ENCODE measurements around the gene CYP3A4. TPM values are rescaled to one million over a fixed set of nuclear protein-coding genes. Genes with fewer than 3 reads are reported as not detected.

Gene CYP3A4
- total and polyA plus RNA-seq, 2 of the 13 experiments (the other 11 are each of a cell fraction or from before 2014, with no cell fraction given) = 0.11 to 0.24 TPM

DNA sequence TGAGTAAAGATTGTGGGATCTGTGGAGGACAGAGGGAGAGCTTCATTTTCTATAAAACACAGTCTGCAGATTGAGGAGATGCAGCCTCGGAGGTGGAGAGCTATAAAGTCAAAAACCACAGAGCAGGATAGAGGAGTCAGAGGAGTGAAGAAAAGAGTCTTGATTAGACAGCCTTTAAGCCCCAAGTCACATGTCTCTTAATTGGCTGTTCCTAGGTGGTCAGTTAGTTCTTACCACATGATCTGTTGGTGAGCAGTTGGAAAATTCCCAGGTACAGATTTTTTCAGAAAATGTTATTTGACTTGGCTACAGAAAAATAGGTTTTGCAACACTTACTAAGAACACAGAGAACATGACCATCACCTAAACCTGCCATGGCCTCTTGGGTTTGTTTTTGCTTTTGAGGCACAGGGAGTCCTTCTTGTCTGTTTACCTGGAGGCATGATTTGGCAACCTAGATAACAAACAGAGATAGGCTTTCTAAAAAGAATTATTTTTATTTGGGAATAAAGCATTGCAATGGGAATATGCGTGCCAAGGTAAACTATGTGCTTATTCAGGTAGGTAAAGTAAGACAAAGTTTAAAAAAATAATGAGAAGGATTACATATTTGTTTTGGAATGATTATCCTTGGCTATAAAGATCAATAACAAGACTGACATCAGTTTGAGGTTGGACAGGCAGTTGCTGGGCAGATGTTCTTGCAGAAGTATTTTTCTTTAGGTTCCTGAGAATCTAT lies 43.2 kb upstream of the CYP3A4 start (continued):
- TF ChIP-seq ATAD3A (CRISPR knock-in tag; IDR thresholded peaks at IDR 0.05) (no peak), SIX1 (CRISPR knock-in tag; IDR thresholded peaks at IDR 0.05; ENCODE audit: borderline replicate concordance) (peak; percentile 53; the same call in 1 of the 2 replicates), YY1 (IDR thresholded peaks at IDR 0.05; ENCODE audit: insufficient read depth, insufficient replicate concordance, low read depth, low read length) (no peak), HOXA9 (CRISPR knock-in tag; IDR thresholded peaks at IDR 0.05; ENCODE audit: borderline replicate concordance) (no peak), ZNF816 (CRISPR knock-in tag; IDR thresholded peaks at IDR 0.05; ENCODE audit: borderline replicate concordance) (no peak), ZNF543 (CRISPR knock-in tag; IDR thresholded peaks at IDR 0.05) (0 out of 2 replicates have a peak, but pooled peaks have one; percentile 57), SMAD3 (CRISPR knock-in tag; IDR thresholded peaks at IDR 0.05) (peak; percentile 92), ZNF331 (CRISPR knock-in tag; IDR thresholded peaks at IDR 0.05) (peak; percentile 84; the same call in 1 of the 2 replicates), POLR2AphosphoS5 (IDR thresholded peaks at IDR 0.05; ENCODE audit: low read depth, low read length) (peak; percentile 59), TBL1XR1 (IDR thresholded peaks at IDR 0.05; ENCODE audit: borderline replicate concordance, low read length, partially characterized antibody) (peak; percentile 79), ZNF20 (CRISPR knock-in tag; IDR thresholded peaks at IDR 0.05) (no peak), NCOA5 (CRISPR knock-in tag; IDR thresholded peaks at IDR 0.05) (no peak), U2AF1 (optimal IDR thresholded peaks at IDR 0.05; ENCODE audit: low read depth, low read length) (no peak), ZNF775 (CRISPR knock-in tag; IDR thresholded peaks at IDR 0.05; ENCODE audit: borderline replicate concordance) (peak; percentile 75; the same call in 1 of the 2 replicates), MAZ (IDR thresholded peaks at IDR 0.05; ENCODE audit: borderline replicate concordance, low read depth, low read length) (no peak), MAZ (CRISPR knock-in tag; IDR thresholded peaks at IDR 0.05; ENCODE audit: low read depth) (no peak), CHCHD3 (CRISPR knock-in tag; IDR thresholded peaks at IDR 0.05) (no peak), IRF2 (CRISPR knock-in tag; IDR thresholded peaks at IDR 0.05) (peak; percentile 47; the same call in 1 of the 2 replicates), GFI1 (CRISPR knock-in tag; IDR thresholded peaks at IDR 0.05; ENCODE audit: borderline replicate concordance) (peak; percentile 91), GATAD2A (CRISPR knock-in tag; IDR thresholded peaks at IDR 0.05) (peak; percentile 93), KDM6A (CRISPR knock-in tag; IDR thresholded peaks at IDR 0.05; ENCODE audit: low read depth) (peak; percentile 55), CREM (IDR thresholded peaks at IDR 0.05) (peak; percentile 85), CREM (CRISPR knock-in tag; IDR thresholded peaks at IDR 0.05) (no peak), SYNCRIP (IDR thresholded peaks at IDR 0.05; ENCODE audit: insufficient read depth, low read depth, low read length) (no peak)
- TF ChIP-seq, protein P1, sequence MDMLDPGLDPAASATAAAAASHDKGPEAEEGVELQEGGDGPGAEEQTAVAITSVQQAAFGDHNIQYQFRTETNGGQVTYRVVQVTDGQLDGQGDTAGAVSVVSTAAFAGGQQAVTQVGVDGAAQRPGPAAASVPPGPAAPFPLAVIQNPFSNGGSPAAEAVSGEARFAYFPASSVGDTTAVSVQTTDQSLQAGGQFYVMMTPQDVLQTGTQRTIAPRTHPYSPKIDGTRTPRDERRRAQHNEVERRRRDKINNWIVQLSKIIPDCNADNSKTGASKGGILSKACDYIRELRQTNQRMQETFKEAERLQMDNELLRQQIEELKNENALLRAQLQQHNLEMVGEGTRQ (IDR thresholded peaks at IDR 0.05; ENCODE audit: low read depth, low read length) = no peak
- TF ChIP-seq, protein P1 (CRISPR knock-in tag; IDR thresholded peaks at IDR 0.05; ENCODE audit: borderline replicate concordance) = peak; percentile 71; the same call in 1 of the 2 replicates
- TF ChIP-seq, protein P2, sequence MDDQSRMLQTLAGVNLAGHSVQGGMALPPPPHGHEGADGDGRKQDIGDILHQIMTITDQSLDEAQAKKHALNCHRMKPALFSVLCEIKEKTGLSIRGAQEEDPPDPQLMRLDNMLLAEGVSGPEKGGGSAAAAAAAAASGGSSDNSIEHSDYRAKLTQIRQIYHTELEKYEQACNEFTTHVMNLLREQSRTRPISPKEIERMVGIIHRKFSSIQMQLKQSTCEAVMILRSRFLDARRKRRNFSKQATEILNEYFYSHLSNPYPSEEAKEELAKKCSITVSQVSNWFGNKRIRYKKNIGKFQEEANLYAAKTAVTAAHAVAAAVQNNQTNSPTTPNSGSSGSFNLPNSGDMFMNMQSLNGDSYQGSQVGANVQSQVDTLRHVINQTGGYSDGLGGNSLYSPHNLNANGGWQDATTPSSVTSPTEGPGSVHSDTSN (CRISPR knock-in tag; IDR thresholded peaks at IDR 0.05; ENCODE audit: borderline replicate concordance) = no peak
- TF ChIP-seq, protein P3, sequence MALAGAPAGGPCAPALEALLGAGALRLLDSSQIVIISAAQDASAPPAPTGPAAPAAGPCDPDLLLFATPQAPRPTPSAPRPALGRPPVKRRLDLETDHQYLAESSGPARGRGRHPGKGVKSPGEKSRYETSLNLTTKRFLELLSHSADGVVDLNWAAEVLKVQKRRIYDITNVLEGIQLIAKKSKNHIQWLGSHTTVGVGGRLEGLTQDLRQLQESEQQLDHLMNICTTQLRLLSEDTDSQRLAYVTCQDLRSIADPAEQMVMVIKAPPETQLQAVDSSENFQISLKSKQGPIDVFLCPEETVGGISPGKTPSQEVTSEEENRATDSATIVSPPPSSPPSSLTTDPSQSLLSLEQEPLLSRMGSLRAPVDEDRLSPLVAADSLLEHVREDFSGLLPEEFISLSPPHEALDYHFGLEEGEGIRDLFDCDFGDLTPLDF (CRISPR knock-in tag; IDR thresholded peaks at IDR 0.05) = peak; percentile 19; the same call in 1 of the 2 replicates

All from HepG2 (cell line).